K562 (cell line): Measurements from ENCODE around the gene TIMM50. TPM values are rescaled to one million over a fixed set of nuclear protein-coding genes. Genes with fewer than 3 reads are reported as not detected.

Experiments used
- ATAC-seq: fragments of 200-7000 bp; cut with Tn5 transposase; 3 replicates; pipeline ENCODE4 v1.9.1; 2020; ENCODE audit warnings: moderate library complexity
- BruUV-seq: library from RNA; stranded (reverse); fragments of 400-500 nt; replicated peaks from 2 replicates; lab custom pipeline; 2021; lab: Mats Ljungman, UMichigan
- CTCF ChIA-PET: fragments of 300-600 bp; formaldehyde crosslinking; extraction: SDS; loops from one replicate; lab custom pipeline; 2021; ENCODE audit warnings: low intra/inter-chr PET ratio; lab: Yijun Ruan, JAX
- POLR2A ChIA-PET: fragments of 300-600, 350-650 bp; sonication (Branson Sonifier 250); formaldehyde crosslinking; extraction: SDS; loops from one replicate; lab custom pipeline; 2021; ENCODE audit warnings: antibody characterized with exemption, inconsistent platforms; lab: Yijun Ruan, JAX
- DNase-seq, 4 experiments: peaks; one replicate each; pipeline versions ENCODE4 v3.0.0 to v3.0.0-alpha.2; 2011 to 2018; ENCODE audit warnings: low spot score in 3 of 4, mixed read lengths in 3 of 4; ENCODE audit errors: extremely low read depth in 1 of 4
- FAIRE-seq: peaks from 2 replicates; lab custom pipeline; 2011; peaks lifted over from hg19 to GRCh38; lab: Jason Lieb, UNC
- H2AFZ ChIP-seq: 2 replicates; pipeline ENCODE4 v1.6.0; 2011; ENCODE audit warnings: low read depth, low read length, control low read depth, inconsistent platforms
- H3K27ac ChIP-seq: fragments of 200-600 bp; 3 replicates; pipeline ENCODE4 v1.8.0; 2011; ENCODE audit warnings: low read depth, mild to moderate bottlenecking, control low read depth, inconsistent platforms, low read length, moderate library complexity, mixed read lengths; ENCODE audit errors: extremely low read depth
- H3K27me3 ChIP-seq, 2 experiments: fragments of 300-600 bp in 1 of 2; 2 replicates in 1 of 2; 3 replicates in 1 of 2; pipeline versions ENCODE4 v1.6.0 to v1.8.0; 2011; ENCODE audit warnings: inconsistent platforms in 2 of 2, low read length in 2 of 2, mild to moderate bottlenecking in 1 of 2, mixed read lengths in 1 of 2, moderate library complexity in 1 of 2; ENCODE audit not compliant: control insufficient read depth in 2 of 2, insufficient read depth in 2 of 2
- H3K36me3 ChIP-seq: fragments of 300-600 bp; 3 replicates; pipeline ENCODE4 v1.8.0; 2011; ENCODE audit warnings: mild to moderate bottlenecking, low read length, inconsistent platforms; ENCODE audit not compliant: control insufficient read depth, insufficient read depth
- H3K4me1 ChIP-seq, 2 experiments: fragments of 200-600 bp in 1 of 2; replicated peaks in 1 of 2; 2 replicates in 1 of 2; 3 replicates in 1 of 2; pipeline versions ENCODE4 v1.5.1 to v1.8.0; 2011; ENCODE audit warnings: inconsistent platforms in 2 of 2, low read length in 2 of 2, mild to moderate bottlenecking in 1 of 2, mixed read lengths in 1 of 2, moderate library complexity in 1 of 2; ENCODE audit not compliant: control insufficient read depth in 2 of 2, insufficient read depth in 2 of 2
- H3K4me2 ChIP-seq: 2 replicates; pipeline ENCODE4 v1.6.1; 2011; ENCODE audit warnings: low read length, control low read depth, inconsistent platforms, mixed read lengths; ENCODE audit not compliant: insufficient read depth
- H3K4me3 ChIP-seq: fragments of 200-600 bp; sonication (generic), shearing (Covaris generic); 2 replicates; pipeline ENCODE4 v1.5.1; 2016; ENCODE audit warnings: control low read depth, inconsistent platforms
- H3K79me2 ChIP-seq: fragments of 200-600 bp; 3 replicates; pipeline ENCODE4 v1.8.0; 2011; ENCODE audit warnings: low read length, inconsistent platforms; ENCODE audit not compliant: control insufficient read depth, insufficient read depth
- H3K9ac ChIP-seq, 2 experiments: 2 replicates each; pipeline versions ENCODE4 v1.6.0 to v1.6.1; 2011; ENCODE audit warnings: low read depth in 2 of 2, low read length in 2 of 2, control low read depth in 1 of 2, inconsistent platforms in 1 of 2, mild to moderate bottlenecking in 1 of 2, mixed read lengths in 1 of 2; ENCODE audit not compliant: insufficient read depth in 1 of 2
- H3K9me1 ChIP-seq: one replicate; pipeline ENCODE4 v1.6.0; 2011; ENCODE audit warnings: inconsistent platforms, mild to moderate bottlenecking, low read length, moderate library complexity; ENCODE audit not compliant: control insufficient read depth, insufficient read depth
- H3K9me3 ChIP-seq: replicated peaks from 2 replicates; pipeline ENCODE4 v1.5.1; 2011; ENCODE audit warnings: low read depth, low read length, inconsistent platforms; ENCODE audit not compliant: control insufficient read depth, insufficient read depth
- H4K20me1 ChIP-seq: replicated peaks from 2 replicates; pipeline ENCODE4 v1.6.1; 2011; ENCODE audit warnings: low read length, inconsistent platforms, mixed read lengths; ENCODE audit not compliant: control insufficient read depth, insufficient read depth
- LARP7 ChIP-seq: fragments of 450-650 bp; IDR thresholded peaks from 2 replicates; pipeline ENCODE4 v1.6.1; 2016
- POLR2A ChIP-seq: fragments of 450-650 bp; conservative IDR thresholded peaks from 2 replicates; pipeline ENCODE4 v1.6.1; 2016
- RFX7 ChIP-seq: fragments of 250-450 bp; sonication (Bioruptor Pico); IDR thresholded peaks from 2 replicates; pipeline ENCODE4 v1.5.1; 2021; ENCODE audit warnings: mild to moderate bottlenecking
- ZNF23 ChIP-seq: fragments of 250-450 bp; sonication (Bioruptor Pico); IDR thresholded peaks from 2 replicates; pipeline ENCODE4 v1.4.0; 2020; ENCODE audit warnings: mild to moderate bottlenecking
- ZNF384 ChIP-seq: IDR thresholded peaks from 2 replicates; pipeline ENCODE4 v1.6.1; 2012; ENCODE audit warnings: low read depth, low read length, improper control_type of control experiment
- WGBS: fragments of 100-300 bp; shearing (Covaris generic); methylation state at CpG from one replicate; pipeline ENCODE4 v1.1.6; 2016; ENCODE audit warnings: low coverage, mixed read lengths; ENCODE audit not compliant: insufficient coverage; ENCODE audit errors: missing lambda C conversion rate; 5-methylcytosine and 5-hydroxymethylcytosine counted together
- in situ Hi-C: fragments of 300-500 bp; cut with MboI; formaldehyde crosslinking; loops from 4 replicates; pipeline ENCODE4 v1.15.0; 2018; ENCODE audit warnings: inconsistent platforms, mixed read lengths
- intact Hi-C: fragments of 100-400 bp; cut with micrococcal nuclease; formaldehyde crosslinking; loops from 2 replicates; pipeline ENCODE4 v1.14.2; 2022
- polyA plus RNA-seq, 8 experiments: library from polyadenylated mRNA; depleted of rRNA in 4 of 8; stranded (reverse) in 5 of 8; unstranded in 3 of 8; fragments of >200 nt; fragmentation: Nextera tagmentation in 2 of 8; fragmentation: Illumina TruSeq in 1 of 8; extraction: Ambion mirVana in 2 of 8; extraction: Trizol in 1 of 8; gene quantifications; 2 replicates each; pipeline versions ENCODE4 v1.2.1 to v1.2.3, GENCODE V29; 2011 to 2014; ENCODE audit warnings: inconsistent platforms in 1 of 8, missing spikeins in 1 of 8
- total RNA-seq, 7 experiments: library from RNA; depleted of rRNA in 6 of 7; stranded (reverse); fragments of >200 nt in 6 of 7; fragmentation: Illumina TruSeq in 2 of 7; extraction: Trizol in 2 of 7; gene quantifications; 2 replicates each; pipeline versions ENCODE4 v1.2.1 to v1.2.3, GENCODE V29; 2011 to 2021; ENCODE audit warnings: low replicate concordance in 1 of 7
- TF ChIP-seq, protein P1 (sequence below): fragments of 250-450 bp; sonication (Bioruptor Pico); IDR thresholded peaks from 2 replicates; pipeline ENCODE4 v1.6.1; 2021; ENCODE audit warnings: mild to moderate bottlenecking
- TF ChIP-seq, protein P2 (sequence below), 2 experiments: fragments of 450-650 bp; formaldehyde crosslinking in 1 of 2; IDR thresholded peaks; 2 replicates each; pipeline versions ENCODE4 v1.4.0 to v1.6.1; 2014 to 2020; ENCODE audit warnings: mild to moderate bottlenecking in 2 of 2, borderline replicate concordance in 1 of 2, low read depth in 1 of 2
- TF ChIP-seq, protein P3 (sequence below): fragments of 250-450 bp; sonication (Bioruptor Pico); IDR thresholded peaks from 2 replicates; pipeline ENCODE4 v1.5.0; 2021; ENCODE audit warnings: mild to moderate bottlenecking, borderline replicate concordance
- TF ChIP-seq, protein P4 (sequence below): fragments of 450-650 bp; IDR thresholded peaks from 2 replicates; pipeline ENCODE4 v1.6.1; 2016; ENCODE audit warnings: missing biosample characterization, missing genetic modification characterization

The TIMM50 gene
- total and polyA plus RNA-seq, 9 of the 15 experiments (the other 6 are each of a cell fraction or from before 2014, with no cell fraction given): 28.3 to 221 (median 170) TPM

DNA sequence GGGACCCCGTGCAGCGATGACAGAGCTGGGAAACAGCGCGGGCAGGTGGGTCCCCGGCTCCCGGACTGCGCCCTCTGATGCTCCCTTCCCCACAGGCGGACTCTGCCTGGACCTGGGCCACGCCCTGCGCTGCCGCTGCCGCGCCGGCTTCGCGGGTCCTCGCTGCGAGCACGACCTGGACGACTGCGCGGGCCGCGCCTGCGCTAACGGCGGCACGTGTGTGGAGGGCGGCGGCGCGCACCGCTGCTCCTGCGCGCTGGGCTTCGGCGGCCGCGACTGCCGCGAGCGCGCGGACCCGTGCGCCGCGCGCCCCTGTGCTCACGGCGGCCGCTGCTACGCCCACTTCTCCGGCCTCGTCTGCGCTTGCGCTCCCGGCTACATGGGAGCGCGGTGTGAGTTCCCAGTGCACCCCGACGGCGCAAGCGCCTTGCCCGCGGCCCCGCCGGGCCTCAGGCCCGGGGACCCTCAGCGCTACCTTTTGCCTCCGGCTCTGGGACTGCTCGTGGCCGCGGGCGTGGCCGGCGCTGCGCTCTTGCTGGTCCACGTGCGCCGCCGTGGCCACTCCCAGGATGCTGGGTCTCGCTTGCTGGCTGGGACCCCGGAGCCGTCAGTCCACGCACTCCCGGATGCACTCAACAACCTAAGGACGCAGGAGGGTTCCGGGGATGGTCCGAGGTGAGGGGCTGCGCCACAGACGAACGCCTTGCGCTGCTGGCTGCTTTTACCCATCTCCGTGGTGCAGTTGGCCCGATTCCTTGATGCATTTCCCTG, 26.5 kb downstream of the TIMM50 start:
- intact Hi-C loops: no loop called here
- ATAC-seq (peak; percentile 91), FAIRE-seq (peak; percentile 23), DNase-seq (peak; percentile 90 to 92 (median 92))
- no TSS peak for BruUV-seq
- POLR2A ChIA-PET: interaction anchor here (1.0 to 1.9 kb wide), 3 partner anchors 25 to 71 kb away, joined by 3 to 4 read pairs (median 4); partner anchors contain the start of genes EID2B, RPS16 and TIMM50
- no peaks in the 10 kb centered on the region for H3K36me3 ChIP-seq
- WGBS: 2% methylated on average over 31 of the region's 96 CpGs
- peaks cover 12 to 35% of the 10 kb centered on the region in 2 experiments for H3K4me1 ChIP-seq
- CTCF ChIA-PET: interaction anchor here (0.7 kb wide), 1 partner anchor 975 kb away, joined by 4 read pairs; no protein-coding TSS in a partner anchor
- no peaks in the 10 kb centered on the region for H4K20me1 ChIP-seq
- H3K27me3 ChIP-seq: no peaks in the 10 kb centered on the region
- peak overlapping the region; percentile 91 for H2AFZ ChIP-seq
- H3K9me3 ChIP-seq: no peaks in the 10 kb centered on the region
- in situ Hi-C loops: no loop called here
- peak overlapping the region; percentile 24 to 93 for H3K9ac ChIP-seq
- peak overlapping the region; percentile 52 for H3K4me3 ChIP-seq
- no peaks in the 10 kb centered on the region for H3K79me2 ChIP-seq
- peak overlapping the region; percentile 85 for H3K4me2 ChIP-seq
- no peak overlapping the region for H3K27ac ChIP-seq
- no peaks in the 10 kb centered on the region for H3K9me1 ChIP-seq
- TF ChIP-seq ZNF23 (no peak), LARP7 (no peak), ZNF384 (no peak), RFX7 (CRISPR knock-in tag) (no peak), POLR2A (peak; percentile 61; the same call in 1 of the 2 replicates)
- TF ChIP-seq, protein P1, sequence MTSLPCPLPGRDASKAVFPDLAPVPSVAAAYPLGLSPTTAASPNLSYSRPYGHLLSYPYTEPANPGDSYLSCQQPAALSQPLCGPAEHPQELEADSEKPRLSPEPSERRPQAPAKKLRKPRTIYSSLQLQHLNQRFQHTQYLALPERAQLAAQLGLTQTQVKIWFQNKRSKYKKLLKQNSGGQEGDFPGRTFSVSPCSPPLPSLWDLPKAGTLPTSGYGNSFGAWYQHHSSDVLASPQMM (CRISPR knock-in tag): no peak
- TF ChIP-seq, protein P2, sequence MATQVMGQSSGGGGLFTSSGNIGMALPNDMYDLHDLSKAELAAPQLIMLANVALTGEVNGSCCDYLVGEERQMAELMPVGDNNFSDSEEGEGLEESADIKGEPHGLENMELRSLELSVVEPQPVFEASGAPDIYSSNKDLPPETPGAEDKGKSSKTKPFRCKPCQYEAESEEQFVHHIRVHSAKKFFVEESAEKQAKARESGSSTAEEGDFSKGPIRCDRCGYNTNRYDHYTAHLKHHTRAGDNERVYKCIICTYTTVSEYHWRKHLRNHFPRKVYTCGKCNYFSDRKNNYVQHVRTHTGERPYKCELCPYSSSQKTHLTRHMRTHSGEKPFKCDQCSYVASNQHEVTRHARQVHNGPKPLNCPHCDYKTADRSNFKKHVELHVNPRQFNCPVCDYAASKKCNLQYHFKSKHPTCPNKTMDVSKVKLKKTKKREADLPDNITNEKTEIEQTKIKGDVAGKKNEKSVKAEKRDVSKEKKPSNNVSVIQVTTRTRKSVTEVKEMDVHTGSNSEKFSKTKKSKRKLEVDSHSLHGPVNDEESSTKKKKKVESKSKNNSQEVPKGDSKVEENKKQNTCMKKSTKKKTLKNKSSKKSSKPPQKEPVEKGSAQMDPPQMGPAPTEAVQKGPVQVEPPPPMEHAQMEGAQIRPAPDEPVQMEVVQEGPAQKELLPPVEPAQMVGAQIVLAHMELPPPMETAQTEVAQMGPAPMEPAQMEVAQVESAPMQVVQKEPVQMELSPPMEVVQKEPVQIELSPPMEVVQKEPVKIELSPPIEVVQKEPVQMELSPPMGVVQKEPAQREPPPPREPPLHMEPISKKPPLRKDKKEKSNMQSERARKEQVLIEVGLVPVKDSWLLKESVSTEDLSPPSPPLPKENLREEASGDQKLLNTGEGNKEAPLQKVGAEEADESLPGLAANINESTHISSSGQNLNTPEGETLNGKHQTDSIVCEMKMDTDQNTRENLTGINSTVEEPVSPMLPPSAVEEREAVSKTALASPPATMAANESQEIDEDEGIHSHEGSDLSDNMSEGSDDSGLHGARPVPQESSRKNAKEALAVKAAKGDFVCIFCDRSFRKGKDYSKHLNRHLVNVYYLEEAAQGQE (IDR thresholded peaks at IDR 0.05; ENCODE audit: borderline replicate concordance): 0 out of 2 replicates have a peak, but pooled peaks have one; percentile 12
- TF ChIP-seq, protein P2 (CRISPR knock-in tag; IDR thresholded peaks at IDR 0.05; ENCODE audit: low read depth): no peak
- TF ChIP-seq, protein P3, sequence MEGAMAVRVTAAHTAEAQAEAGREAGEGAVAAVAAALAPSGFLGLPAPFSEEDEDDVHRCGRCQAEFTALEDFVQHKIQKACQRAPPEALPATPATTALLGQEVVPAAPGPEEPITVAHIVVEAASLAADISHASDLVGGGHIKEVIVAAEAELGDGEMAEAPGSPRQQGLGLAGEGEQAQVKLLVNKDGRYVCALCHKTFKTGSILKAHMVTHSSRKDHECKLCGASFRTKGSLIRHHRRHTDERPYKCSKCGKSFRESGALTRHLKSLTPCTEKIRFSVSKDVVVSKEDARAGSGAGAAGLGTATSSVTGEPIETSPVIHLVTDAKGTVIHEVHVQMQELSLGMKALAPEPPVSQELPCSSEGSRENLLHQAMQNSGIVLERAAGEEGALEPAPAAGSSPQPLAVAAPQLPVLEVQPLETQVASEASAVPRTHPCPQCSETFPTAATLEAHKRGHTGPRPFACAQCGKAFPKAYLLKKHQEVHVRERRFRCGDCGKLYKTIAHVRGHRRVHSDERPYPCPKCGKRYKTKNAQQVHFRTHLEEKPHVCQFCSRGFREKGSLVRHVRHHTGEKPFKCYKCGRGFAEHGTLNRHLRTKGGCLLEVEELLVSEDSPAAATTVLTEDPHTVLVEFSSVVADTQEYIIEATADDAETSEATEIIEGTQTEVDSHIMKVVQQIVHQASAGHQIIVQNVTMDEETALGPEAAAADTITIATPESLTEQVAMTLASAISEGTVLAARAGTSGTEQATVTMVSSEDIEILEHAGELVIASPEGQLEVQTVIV (CRISPR knock-in tag): no peak
- TF ChIP-seq, protein P4, sequence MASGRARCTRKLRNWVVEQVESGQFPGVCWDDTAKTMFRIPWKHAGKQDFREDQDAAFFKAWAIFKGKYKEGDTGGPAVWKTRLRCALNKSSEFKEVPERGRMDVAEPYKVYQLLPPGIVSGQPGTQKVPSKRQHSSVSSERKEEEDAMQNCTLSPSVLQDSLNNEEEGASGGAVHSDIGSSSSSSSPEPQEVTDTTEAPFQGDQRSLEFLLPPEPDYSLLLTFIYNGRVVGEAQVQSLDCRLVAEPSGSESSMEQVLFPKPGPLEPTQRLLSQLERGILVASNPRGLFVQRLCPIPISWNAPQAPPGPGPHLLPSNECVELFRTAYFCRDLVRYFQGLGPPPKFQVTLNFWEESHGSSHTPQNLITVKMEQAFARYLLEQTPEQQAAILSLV (tag): no peak
